ENCODE results near the gene EML6.

DNA sequence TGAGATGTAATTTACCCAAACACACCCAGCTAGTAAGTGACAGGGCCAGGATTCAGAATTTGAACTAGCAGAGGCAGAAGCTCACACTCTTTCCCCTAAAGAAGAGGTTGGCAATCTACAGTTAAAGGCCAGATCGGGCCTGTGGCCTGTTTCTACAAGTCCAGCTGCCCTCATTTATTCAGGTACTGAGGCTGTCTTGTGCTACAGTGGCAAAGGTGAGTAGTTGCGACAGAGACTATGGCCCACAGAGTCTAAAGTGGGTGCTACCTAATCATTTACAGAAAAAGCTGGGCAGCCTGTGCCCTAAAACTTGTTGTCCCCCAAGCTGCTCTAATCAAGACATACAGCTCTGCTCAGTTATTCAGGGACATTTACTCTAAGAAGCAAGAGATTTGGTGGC is 240.0 kb downstream of the EML6 start:
- TF ChIP-seq, protein P1, sequence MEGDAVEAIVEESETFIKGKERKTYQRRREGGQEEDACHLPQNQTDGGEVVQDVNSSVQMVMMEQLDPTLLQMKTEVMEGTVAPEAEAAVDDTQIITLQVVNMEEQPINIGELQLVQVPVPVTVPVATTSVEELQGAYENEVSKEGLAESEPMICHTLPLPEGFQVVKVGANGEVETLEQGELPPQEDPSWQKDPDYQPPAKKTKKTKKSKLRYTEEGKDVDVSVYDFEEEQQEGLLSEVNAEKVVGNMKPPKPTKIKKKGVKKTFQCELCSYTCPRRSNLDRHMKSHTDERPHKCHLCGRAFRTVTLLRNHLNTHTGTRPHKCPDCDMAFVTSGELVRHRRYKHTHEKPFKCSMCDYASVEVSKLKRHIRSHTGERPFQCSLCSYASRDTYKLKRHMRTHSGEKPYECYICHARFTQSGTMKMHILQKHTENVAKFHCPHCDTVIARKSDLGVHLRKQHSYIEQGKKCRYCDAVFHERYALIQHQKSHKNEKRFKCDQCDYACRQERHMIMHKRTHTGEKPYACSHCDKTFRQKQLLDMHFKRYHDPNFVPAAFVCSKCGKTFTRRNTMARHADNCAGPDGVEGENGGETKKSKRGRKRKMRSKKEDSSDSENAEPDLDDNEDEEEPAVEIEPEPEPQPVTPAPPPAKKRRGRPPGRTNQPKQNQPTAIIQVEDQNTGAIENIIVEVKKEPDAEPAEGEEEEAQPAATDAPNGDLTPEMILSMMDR (IDR thresholded peaks at IDR 0.05 in 4 of 5, conservative IDR thresholded peaks at IDR 0.05 in 1 of 5), result no peak
- no peak for TF ChIP-seq POLR2A (IDR thresholded peaks at IDR 0.05)

All from gastrocnemius medialis (tissue), 4 donors.